T-helper 2 cell (primary cell): ENCODE data around the gene CKB.

Experiments used
- DNase-seq, 5 experiments: peaks; one replicate each; pipeline versions ENCODE4 v3.0.0 to v3.0.0-alpha.2; 2012 to 2022

Gene CKB

DNA sequence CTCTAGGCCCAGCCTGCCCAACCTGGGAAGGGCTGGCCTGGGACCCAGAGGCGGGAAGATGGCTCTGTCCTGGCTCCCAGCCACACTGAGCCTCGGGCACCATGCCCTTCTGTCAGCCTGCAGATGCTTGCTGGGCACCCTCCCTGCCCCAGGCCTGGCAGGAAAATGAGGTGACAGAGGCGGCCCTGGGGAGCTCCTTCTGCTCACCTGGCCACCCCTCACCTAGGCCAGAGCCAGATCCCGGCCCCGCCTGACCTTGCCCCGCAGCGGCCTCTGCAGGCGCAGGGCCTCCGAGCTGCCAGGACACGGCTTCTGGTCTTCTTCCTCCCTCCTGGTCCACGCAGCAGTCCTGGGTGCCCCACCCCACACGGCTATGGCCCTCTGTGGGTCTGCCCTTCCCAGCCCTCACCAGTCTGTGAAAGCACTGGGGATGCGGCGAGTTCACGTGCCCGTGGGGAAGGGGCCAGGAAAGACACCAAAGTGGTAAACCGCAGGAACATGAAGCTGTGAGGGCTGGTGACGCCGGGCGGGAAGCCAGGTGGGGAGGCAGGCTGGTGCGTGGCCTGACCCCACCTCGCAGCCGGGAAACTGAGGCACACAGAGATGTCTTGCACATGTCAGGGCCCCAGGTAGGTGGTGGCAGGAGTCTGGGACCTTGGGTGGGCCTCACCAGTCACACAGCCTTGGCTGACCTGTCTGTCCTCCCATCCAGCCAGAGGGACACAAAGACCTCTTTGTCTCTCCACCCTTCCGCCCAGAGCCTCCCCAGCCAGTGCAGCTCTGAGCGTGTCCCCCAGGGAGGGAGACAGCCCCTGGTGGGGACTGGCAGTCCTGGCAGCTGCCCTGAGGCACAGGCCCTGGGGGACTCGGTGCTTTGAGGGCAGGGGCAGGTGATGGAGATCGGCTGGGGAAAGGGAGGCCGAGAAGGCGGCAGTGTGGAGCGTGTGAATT lies 27.0 kb upstream of the CKB start:
- no peak for DNase-seq

DNA sequence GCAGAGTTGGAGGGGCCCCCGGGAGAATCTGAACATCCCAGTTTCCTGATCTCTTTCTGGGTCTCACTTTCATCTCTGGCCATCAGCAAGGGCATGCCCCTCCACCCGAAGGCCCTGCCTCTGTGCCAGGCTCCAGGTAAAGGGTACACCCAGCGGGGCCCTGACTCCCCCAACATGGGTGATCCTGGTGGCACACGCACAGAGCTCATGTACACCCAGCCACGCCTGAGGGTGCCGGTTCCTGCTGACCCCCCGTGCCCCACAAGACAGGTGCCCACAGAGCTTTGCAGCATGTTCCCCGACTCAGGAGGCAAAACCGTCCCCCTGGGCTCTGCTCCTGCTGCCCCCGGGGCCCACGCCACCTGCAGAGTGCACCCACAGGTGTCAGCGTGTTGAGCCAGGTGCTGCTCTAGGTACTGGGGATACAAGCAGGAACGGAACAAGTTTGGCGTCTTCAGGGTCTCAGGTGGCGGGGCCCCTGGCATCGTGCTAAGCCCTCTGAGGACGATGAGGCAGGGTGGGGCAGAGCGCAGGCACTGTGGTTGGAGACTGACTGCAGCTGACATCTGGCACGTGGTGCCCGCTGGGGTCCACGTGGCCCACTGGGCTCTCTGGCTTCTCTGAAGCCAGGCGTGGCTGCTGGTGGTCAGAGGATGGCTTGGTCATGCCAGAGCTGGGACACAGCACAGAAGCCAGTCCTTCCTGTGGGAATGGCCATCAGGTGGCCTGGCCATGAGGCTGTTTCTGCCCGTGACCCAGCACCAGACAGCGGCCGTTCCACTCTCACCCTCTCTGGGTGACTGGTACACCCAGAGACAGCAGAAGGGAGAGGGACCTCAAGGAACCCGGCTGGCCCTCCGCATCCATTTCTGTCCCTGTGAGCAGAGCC lies 26.1 kb upstream of the CKB start:
- DNase-seq: no peak

- DNase-seq: no peak
These were observed 25.4 kb upstream of the CKB start for GRCh38 chr14:103547941-103548462.

- no peak for DNase-seq
These were observed 24.9 kb upstream of the CKB start for GRCh38 chr14:103547455-103547940.

DNA sequence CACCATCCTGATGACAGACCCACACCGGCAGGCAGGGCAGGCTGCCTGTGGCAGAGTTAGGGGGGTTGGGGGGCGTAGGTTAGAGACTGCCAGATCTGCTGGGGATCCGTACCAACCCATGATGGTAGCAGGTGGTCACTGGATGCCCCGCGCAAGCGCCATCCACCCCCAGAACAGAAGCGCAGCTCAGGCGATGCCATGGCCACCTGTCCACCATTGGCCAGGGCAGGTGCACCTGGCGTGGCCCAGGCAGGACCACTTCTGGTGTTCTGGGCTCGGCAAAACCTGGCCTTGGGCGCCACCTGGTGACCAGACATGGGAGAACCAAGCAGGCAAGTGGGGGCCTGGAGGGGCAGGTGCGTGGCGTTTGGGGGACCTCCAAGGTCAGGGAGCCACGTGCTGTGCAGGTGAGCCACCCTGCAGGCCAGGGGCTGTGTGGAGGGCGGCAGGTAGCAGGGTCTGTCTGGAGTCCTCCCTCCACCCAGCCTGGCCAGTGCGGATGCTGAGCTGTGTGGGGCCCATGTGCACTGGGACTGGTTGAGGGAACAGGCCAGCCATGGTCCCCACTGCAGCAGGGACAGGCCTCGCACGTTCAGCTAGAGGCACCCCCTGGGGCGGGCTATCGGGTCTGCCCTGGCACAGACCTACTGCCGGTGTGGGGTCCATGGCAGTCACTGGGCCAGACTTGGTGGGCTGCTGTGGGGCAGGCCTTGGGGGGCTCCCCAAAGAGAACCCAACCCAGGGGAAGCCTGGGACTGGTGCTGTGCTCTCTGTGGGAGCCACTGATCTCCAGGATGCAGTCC lies 24.2 kb upstream of the CKB start:
- DNase-seq: peak; percentile 57 to 71 (median 65)

GRCh38 chr14:103545915-103546651 lies 23.5 kb upstream of the CKB start:
- DNase-seq: peak in 1 of 5 experiments; percentile 5

DNA sequence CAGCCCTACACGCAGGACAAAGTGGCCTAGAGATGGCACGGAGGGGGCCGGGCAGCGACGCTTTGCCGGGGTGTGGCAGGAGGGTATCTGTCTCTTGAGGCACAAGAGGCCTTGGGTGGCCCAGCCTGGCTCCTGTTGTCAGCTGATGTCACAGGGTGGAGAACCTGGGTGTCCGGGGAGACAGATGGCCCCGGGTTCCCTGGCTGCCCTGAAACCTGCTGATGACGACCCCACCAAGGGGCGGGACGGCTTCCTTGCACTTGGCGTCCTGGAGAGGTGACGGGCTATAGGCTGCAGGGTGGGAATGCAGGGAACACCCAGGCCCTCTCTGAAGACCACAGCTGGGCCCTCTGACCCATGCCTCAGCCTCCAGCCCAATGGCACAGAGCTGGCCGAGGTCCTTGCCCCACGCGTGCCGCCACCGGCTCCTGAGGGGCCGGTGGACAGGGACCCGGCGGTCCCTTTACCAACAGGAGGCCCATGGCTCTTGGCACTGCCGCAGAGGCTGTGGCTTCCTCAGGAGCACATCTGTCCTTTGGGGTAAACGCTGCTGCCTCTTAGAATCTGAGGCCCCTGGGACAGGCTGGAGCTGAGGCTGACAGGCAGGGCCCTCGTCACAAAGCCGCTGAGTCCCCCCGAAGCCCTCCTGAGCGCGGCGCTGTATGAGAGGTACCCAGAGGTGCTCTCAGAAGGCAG lies 22.7 kb upstream of the CKB start:
- DNase-seq: no peak

DNA sequence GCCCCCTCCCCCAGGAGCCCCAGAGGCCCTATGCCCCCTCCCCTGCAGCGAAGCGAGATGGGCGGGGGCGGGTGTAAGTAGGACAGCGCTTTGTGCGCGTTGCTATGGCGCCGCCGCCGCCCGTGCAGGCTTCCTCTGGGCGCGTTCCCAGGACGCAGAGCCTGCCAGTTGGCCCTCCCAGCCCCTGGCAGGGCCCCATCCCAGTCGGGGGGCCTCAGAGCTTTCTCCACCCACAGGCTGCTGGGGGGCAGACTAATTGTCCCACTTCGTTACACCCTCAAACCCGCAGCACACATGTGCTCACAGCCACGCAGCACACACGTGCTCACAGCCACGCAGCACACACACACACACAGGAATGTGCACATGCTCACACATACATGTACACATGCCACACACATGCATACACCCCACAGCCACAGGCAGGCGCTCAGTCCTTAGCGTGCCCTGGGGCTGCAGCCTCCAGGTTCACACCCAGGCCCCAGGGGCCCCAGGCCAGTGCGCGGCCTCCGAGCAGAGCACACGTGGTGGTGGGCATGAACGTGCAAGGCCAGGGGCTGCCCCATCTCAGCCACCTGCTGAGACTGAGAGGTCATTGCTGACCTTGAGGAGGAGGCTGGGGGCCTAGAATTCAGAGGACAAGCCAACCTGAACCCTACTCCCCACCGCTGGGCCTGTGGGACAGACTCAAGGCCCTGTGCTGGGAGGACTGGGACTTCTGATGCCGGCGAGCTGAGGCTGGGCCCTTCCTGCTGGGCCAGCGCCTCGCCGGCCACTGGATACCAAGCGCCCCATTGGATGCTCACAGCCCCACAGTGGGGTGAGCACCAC lies 22.0 kb upstream of the CKB start:
- no peak for DNase-seq

- DNase-seq: no peak
These were observed 21.2 kb upstream of the CKB start for GRCh38 chr14:103543721-103544387.

- DNase-seq: no peak
These were observed 20.5 kb upstream of the CKB start for GRCh38 chr14:103543140-103543539.

- DNase-seq: no peak
These were observed 20.0 kb upstream of the CKB start for GRCh38 chr14:103542605-103543088.

DNA sequence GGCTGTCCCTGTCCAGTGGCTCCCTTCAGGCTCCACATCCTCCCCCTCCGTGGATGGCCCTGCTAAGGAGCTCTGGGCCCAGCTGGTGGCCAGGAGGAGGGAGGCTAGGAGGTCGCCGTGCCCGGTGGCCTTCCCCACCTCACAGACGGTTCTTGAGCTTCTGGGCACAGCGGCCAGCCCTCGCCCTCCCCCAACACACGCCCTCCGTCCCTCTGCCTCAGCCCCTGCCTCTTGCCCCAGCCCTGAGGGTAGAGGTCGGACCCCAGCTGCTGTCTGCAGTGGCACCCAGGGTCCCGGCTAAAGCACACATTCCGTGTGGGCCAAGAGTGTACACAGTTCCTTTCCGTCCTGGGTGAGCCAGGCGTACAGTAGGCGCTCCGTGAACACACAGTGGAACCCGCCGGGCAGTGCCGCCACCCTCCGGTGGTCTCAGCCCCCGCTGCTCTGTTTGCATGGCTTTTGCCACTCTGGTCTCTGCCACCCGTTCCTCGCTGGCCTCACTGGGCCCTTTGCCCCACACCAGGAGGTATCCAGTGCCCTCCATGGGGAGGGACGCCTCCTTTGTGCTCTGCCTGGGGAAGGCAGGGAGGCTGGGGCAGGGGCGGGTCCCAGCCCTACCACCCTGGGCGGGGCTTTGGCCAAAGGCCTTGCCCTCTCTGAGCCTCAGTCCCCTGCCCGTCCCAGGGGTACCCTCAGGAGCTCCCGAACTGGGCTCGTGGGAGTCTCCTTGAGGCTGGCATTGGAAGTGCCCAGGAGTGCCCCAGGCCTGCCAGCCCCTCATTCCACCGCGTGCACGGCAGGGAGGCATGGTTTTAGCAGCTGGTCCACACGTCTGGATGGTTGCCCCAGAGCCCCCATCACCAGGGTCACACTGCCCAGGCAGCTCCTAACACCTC lies 19.3 kb upstream of the CKB start:
- no peak for DNase-seq

GRCh38 chr14:103540821-103541708 lies 18.4 kb upstream of the CKB start:
- DNase-seq: no peak

DNA sequence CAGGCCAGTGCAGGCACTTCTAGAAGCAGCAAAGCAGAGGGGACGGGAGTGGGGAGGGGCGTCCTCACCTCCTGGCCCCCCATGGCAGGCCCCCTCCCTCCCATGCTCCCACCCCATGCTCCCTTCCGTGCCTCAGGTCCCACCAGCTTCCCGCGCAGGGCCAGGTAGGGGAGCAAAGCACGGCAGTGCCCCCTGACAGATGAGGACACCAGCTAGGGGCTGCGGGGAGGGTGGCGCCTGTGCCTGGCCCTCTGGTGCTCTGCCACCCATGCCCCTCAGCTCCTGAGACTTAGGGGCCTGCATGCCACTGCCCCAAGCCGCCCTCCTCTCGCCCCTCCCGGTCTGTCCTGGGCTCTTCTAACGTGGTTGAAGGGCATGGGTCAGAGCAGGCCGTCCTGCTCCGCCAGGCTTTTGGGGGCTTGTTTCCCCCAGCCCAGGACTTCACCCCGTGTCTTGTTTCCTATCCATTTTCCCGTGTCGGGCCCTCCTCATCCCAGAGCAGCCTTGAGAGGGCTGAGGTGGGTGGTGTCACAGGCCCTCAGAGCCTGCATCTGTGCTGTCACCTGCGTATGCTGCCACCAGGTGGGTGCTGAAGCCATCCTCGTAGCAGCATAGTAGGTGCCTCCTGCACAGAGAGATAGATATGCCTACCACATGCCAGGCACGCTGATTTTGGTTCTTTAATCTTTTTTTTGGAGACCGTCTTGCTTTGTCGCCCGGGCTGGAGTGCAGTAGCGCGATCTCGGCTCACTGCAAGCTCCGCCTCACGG lies 16.6 kb upstream of the CKB start:
- DNase-seq: no peak

- no peak for DNase-seq
These were observed 15.8 kb upstream of the CKB start for GRCh38 chr14:103538291-103539055.
